Posterior vena cava (tissue), 2 donors: ENCODE measurements around the gene ATL2. TPM values are rescaled to one million over a fixed set of nuclear protein-coding genes. Genes with fewer than 3 reads are reported as not detected.
"Not testable (repeated sequence)": the region's sequence is repeated elsewhere in the genome, so short reads cannot be mapped to it uniquely, and the experiment has no call there.

Experiments
- DNase-seq: peaks from one replicate; pipeline ENCODE4 v3.0.0-alpha.2; 2020; ENCODE audit warnings: low spot score
- intact Hi-C, 2 donors: fragments of 100-400 bp; cut with DNase I; formaldehyde crosslinking; loops; one replicate each; pipeline versions ENCODE4 v1.14.1 to v1.14.2; 2022 to 2023
- total RNA-seq, 2 donors: library from RNA; stranded (reverse); fragmentation: NEBNext Ultra II Directional; extraction: Animal tissue kit (Norgen Biotek cat#: 25700); gene quantifications; one replicate each; pipeline ENCODE4 v1.2.1, GENCODE V29; 2021
- donor health status: DM: yes; HTN: yes; CAD: no.
- donor health status: DM: yes; HTN: yes; CAD: no.

The ATL2 gene
- total RNA-seq, 2 donors from 2014 or later = 69.2 to 72.4 TPM

- DNase-seq = no peak
- intact Hi-C loops = no loop called here
These were observed 17.8 kb upstream of the ATL2 start for GRCh38 chr2:38394903-38395341.

GRCh38 chr2:38394041-38394440 is 17.0 kb upstream of the ATL2 start:
- DNase-seq = no peak
- intact Hi-C loops = no loop called here

- intact Hi-C loops = no loop called here
- DNase-seq = no peak
These were observed 13.9 kb upstream of the ATL2 start for GRCh38 chr2:38390947-38391346.

- DNase-seq = no peak
- intact Hi-C loops = no loop called here
These were observed 10.8 kb upstream of the ATL2 start for GRCh38 chr2:38387887-38388286.

- no peak for DNase-seq
- intact Hi-C loops = no loop called here
These were observed 9.7 kb upstream of the ATL2 start for GRCh38 chr2:38386821-38387220.

GRCh38 chr2:38386377-38386776 is 9.3 kb upstream of the ATL2 start:
- intact Hi-C loops = no loop called here
- DNase-seq = no peak

- intact Hi-C loops = no loop called here
- no peak for DNase-seq
These were observed 7.3 kb upstream of the ATL2 start for GRCh38 chr2:38384338-38384737.

GRCh38 chr2:38383741-38384140 is 6.7 kb upstream of the ATL2 start:
- DNase-seq, intact Hi-C loops: not testable (repeated sequence)

- intact Hi-C loops = no loop called here
- no peak for DNase-seq
These were observed 4.5 kb upstream of the ATL2 start for GRCh38 chr2:38381381-38382143.

- DNase-seq = no peak
- intact Hi-C loops = no loop called here
These were observed 3.5 kb upstream of the ATL2 start for GRCh38 chr2:38380397-38381130.

GRCh38 chr2:38376346-38377049 is 575 bp downstream of the ATL2 start:
- intact Hi-C loops = loop anchor here in 1 of 2 donors (10.0 kb wide), 1 partner anchor 128 kb away; no protein-coding TSS in a partner anchor
- DNase-seq = peak; percentile 91

GRCh38 chr2:38375696-38376345 is 1.3 kb downstream of the ATL2 start:
- intact Hi-C loops = loop anchor here in 1 of 2 donors (10.0 kb wide), 1 partner anchor 129 kb away; no protein-coding TSS in a partner anchor
- DNase-seq = no peak

GRCh38 chr2:38374984-38375383 is 2.1 kb downstream of the ATL2 start:
- intact Hi-C loops = loop anchor here in 1 of 2 donors (10.0 kb wide), 1 partner anchor 130 kb away; no protein-coding TSS in a partner anchor
- no peak for DNase-seq

- intact Hi-C loops = loop anchor here in 1 of 2 donors (10.0 kb wide), 1 partner anchor 134 kb away; no protein-coding TSS in a partner anchor
- DNase-seq = no peak
These were observed 5.8 kb downstream of the ATL2 start for GRCh38 chr2:38371235-38371634.

- intact Hi-C loops = loop anchor here in 1 of 2 donors (10.0 kb wide), 1 partner anchor 134 kb away; no protein-coding TSS in a partner anchor
- DNase-seq = no peak
These were observed 6.4 kb downstream of the ATL2 start for GRCh38 chr2:38370664-38371063.

GRCh38 chr2:38362232-38362631 is 14.8 kb downstream of the ATL2 start:
- intact Hi-C loops = loop anchor here in 1 of 2 donors (5.0 kb wide), 1 partner anchor 910 kb away; no protein-coding TSS in a partner anchor
- no peak for DNase-seq

GRCh38 chr2:38360177-38360576 is 16.9 kb downstream of the ATL2 start:
- DNase-seq = no peak
- intact Hi-C loops = loop anchor here in 1 of 2 donors (5.0 kb wide), 1 partner anchor 908 kb away; no protein-coding TSS in a partner anchor

- no peak for DNase-seq
- intact Hi-C loops = no loop called here
These were observed 23.7 kb downstream of the ATL2 start for GRCh38 chr2:38353402-38353801.

GRCh38 chr2:38352336-38352735 is 24.7 kb downstream of the ATL2 start:
- intact Hi-C loops = no loop called here
- DNase-seq = no peak
